DMS153 (cell line): ENCODE data around the gene CDT1.

Experiments used
- DNase-seq: peaks from one replicate; lab custom pipeline; 2025; lab: John Stamatoyannopoulos, UW

Gene CDT1

GRCh38 chr16:88804552-88805339, 1.2 kb downstream of the CDT1 start:
- peak; percentile 23 for DNase-seq

- DNase-seq, result no peak
Measured at GRCh38 chr16:88805340-88805715, 1.7 kb downstream of the CDT1 start.

GRCh38 chr16:88805887-88806393, 2.4 kb downstream of the CDT1 start:
- DNase-seq, result no peak

- no peak for DNase-seq
Measured at GRCh38 chr16:88806491-88807111, 3.0 kb downstream of the CDT1 start.

GRCh38 chr16:88807142-88807625, 3.6 kb downstream of the CDT1 start:
- no peak for DNase-seq

GRCh38 chr16:88807626-88808453, 4.3 kb downstream of the CDT1 start:
- DNase-seq, result no peak

GRCh38 chr16:88809068-88809675, 5.6 kb downstream of the CDT1 start:
- no peak for DNase-seq

GRCh38 chr16:88809676-88810165, 6.1 kb downstream of the CDT1 start:
- no peak for DNase-seq

- DNase-seq, result no peak
Measured at GRCh38 chr16:88810166-88810911, 6.8 kb downstream of the CDT1 start.

GRCh38 chr16:88810912-88811768, 7.6 kb downstream of the CDT1 start:
- DNase-seq, result peak; percentile 50

GRCh38 chr16:88811769-88812512, 8.4 kb downstream of the CDT1 start, which contains the start of gene APRT:
APRT (minus strand) TSS chr16:88811928; CDS start chr16:88811899, 29 bp downstream.
- DNase-seq, result peak; percentile 82

- no peak for DNase-seq
Measured at GRCh38 chr16:88812513-88813268, 9.1 kb downstream of the CDT1 start.

- DNase-seq, result no peak
Measured at GRCh38 chr16:88813269-88814143, 9.9 kb downstream of the CDT1 start.

GRCh38 chr16:88814144-88814502, 10.5 kb downstream of the CDT1 start:
- DNase-seq, result no peak

- no peak for DNase-seq
Measured at GRCh38 chr16:88815227-88815626, 11.6 kb downstream of the CDT1 start.

GRCh38 chr16:88815901-88816589, 12.5 kb downstream of the CDT1 start:
- no peak for DNase-seq
